ENCODE measurements around the gene CIC. TPM values are rescaled to one million over a fixed set of nuclear protein-coding genes. Genes with fewer than 3 reads are reported as not detected.
A peak's percentile ranks its signal among the peaks of the same experiment; 100 is the strongest.

Gene CIC
- polyA plus RNA-seq, 2 of the 4 experiments (the other 2 are of a cell fraction) = 7.2 to 56.4 TPM

- Histone ChIP-seq H3K4me1 (peaks cover 35% of the 10 kb centered on the region), H3K9me3 (no peaks in the 10 kb centered on the region), H3K4me3 (peak overlapping the region; percentile 65), H3K4me2 (peak overlapping the region; percentile 84), H3K27ac (peak overlapping the region; percentile 87 to 90)
- no peak for FAIRE-seq
- ATAC-seq = peak in 1 of 2 experiments; percentile 0; a peak in 2 of 6 replicates
- ChIA-PET CTCF (interaction anchor here (0.9 to 21.7 kb wide), 15 partner anchors 7 to 197 kb away, joined by 3 to 616 read pairs (median 8); partner anchors contain the start of genes CIC, ERF, PAFAH1B3 and POU2F2), POLR2A (interaction anchor here (0.5 to 3.9 kb wide), 18 partner anchors 8 to 1776 kb away, joined by 3 to 56 read pairs (median 9); partner anchors contain the start of genes BLVRB, CIC, ERF and PAFAH1B3)
- under 1% methylated on average over 31 of the region's 49 CpGs for WGBS (ENCODE audit: missing lambda C conversion rate)
- no peak for DNase-seq (ENCODE audit: low read depth in 1 of 2, low spot score in 1 of 2)
- TF ChIP-seq POLR2A (IDR thresholded peaks at IDR 0.05; ENCODE audit: low read length) (no peak), PHF8 (IDR thresholded peaks at IDR 0.05; ENCODE audit: borderline replicate concordance, low read depth) (peak; percentile 62; the same call in 1 of the 2 replicates), REST (IDR thresholded peaks at IDR 0.05) (no peak), JUN (IDR thresholded peaks at IDR 0.05) (peak in 1 of 2 experiments; percentile 56; a peak in 2 of 5 replicates), TP53 (CRISPR knock-in tag; IDR thresholded peaks at IDR 0.05) (peak; percentile 78; the same call in 1 of the 2 replicates)
Observed at GRCh38 chr19:42242069-42242511, 27.0 kb upstream of the CIC start.

GRCh38 chr19:42242512-42243409 lies 26.3 kb upstream of the CIC start, which contains the start of gene GSK3A:
GSK3A (minus strand) TSS chr19:42242602; CDS start chr19:42242465, 137 bp downstream.
- POLR2A ChIA-PET = interaction anchor here (0.5 to 3.9 kb wide), 33 partner anchors 9 to 1777 kb away, joined by 3 to 56 read pairs (median 5); partner anchors contain the start of genes BLVRB, CIC, ERF and PAFAH1B3
- no peak for TF ChIP-seq ZNF302 (CRISPR knock-in tag; IDR thresholded peaks at IDR 0.05)
- TF ChIP-seq ELK1 (IDR thresholded peaks at IDR 0.05; ENCODE audit: low read depth, low read length) = no peak
- no peak for TF ChIP-seq REST (IDR thresholded peaks at IDR 0.05)
- TF ChIP-seq RFX5 (IDR thresholded peaks at IDR 0.05) = no peak; the same call in 1 of the 2 replicates
- no peak for TF ChIP-seq HES2 (IDR thresholded peaks at IDR 0.05)
- no peak for TF ChIP-seq PHF8 (IDR thresholded peaks at IDR 0.05; ENCODE audit: borderline replicate concordance, low read depth)
- peak; percentile 96 for TF ChIP-seq BCL3 (IDR thresholded peaks at IDR 0.05)
- peak; percentile 34 to 97; a peak in 4 of 5 replicates for TF ChIP-seq JUN (IDR thresholded peaks at IDR 0.05)
- no peak for TF ChIP-seq CHD4 (IDR thresholded peaks at IDR 0.05; ENCODE audit: borderline replicate concordance)
- no peak for TF ChIP-seq TP53 (CRISPR knock-in tag; IDR thresholded peaks at IDR 0.05)
- peak; percentile 7; the same call in 1 of the 2 replicates for TF ChIP-seq GATA3 (IDR thresholded peaks at IDR 0.05; ENCODE audit: borderline replicate concordance)
- TF ChIP-seq ZSCAN20 (CRISPR knock-in tag; IDR thresholded peaks at IDR 0.05) = no peak
- TF ChIP-seq CHD2 (IDR thresholded peaks at IDR 0.05; ENCODE audit: low read length, partially characterized antibody) = peak; percentile 66
- TF ChIP-seq EHF (CRISPR knock-in tag; IDR thresholded peaks at IDR 0.05) = no peak
- no peak for TF ChIP-seq RNF2 (IDR thresholded peaks at IDR 0.05; ENCODE audit: borderline replicate concordance, low read depth)
- TF ChIP-seq FOXS1 (CRISPR knock-in tag; IDR thresholded peaks at IDR 0.05) = no peak
- TF ChIP-seq RCOR1 (IDR thresholded peaks at IDR 0.05; ENCODE audit: low read depth, low read length) = 0 out of 2 replicates have a peak, but pooled peaks have one; percentile 31
- TF ChIP-seq JUNB (IDR thresholded peaks at IDR 0.05) = no peak
- no peak for TF ChIP-seq KDM5A (IDR thresholded peaks at IDR 0.05)
- no peak for TF ChIP-seq HDAC2 (IDR thresholded peaks at IDR 0.05)
- TF ChIP-seq BHLHE40 (IDR thresholded peaks at IDR 0.05; ENCODE audit: low read depth, low read length) = 0 out of 2 replicates have a peak, but pooled peaks have one; percentile 2
- peak; percentile 91 for TF ChIP-seq MAX (IDR thresholded peaks at IDR 0.05)

More at GRCh38 chr19:42242512-42243409, 26.3 kb upstream of the CIC start, which contains the start of gene GSK3A:
- ATAC-seq (peak; percentile 74 to 88), FAIRE-seq (peak; percentile 100), DNase-seq (ENCODE audit: low read depth in 1 of 2, low spot score in 1 of 2) (peak; percentile 100)
- Histone ChIP-seq H3K4me1 (peaks cover 42% of the 10 kb centered on the region), H3K4me3 (peak within 1 kb of the TSS; percentile 65), H3K27ac (peak within 1 kb of the TSS; percentile 87 to 90), H3K4me2 (peak within 1 kb of the TSS; percentile 95), H3K9me3 (no peaks in the 10 kb centered on the region)
- 2% methylated on average over 64 of the region's 76 CpGs for WGBS (ENCODE audit: missing lambda C conversion rate)
- CTCF ChIA-PET = interaction anchor here (0.9 to 21.7 kb wide), 17 partner anchors 8 to 196 kb away, joined by 3 to 616 read pairs (median 8); partner anchors contain the start of genes CIC, ERF, PAFAH1B3 and POU2F2

Data from A549 (cell line).